OCI-LY1 (cell line): ENCODE measurements around the gene GCG.
A peak's percentile ranks its signal among the peaks of the same experiment; 100 is the strongest.

Experiments
- H2AFZ ChIP-seq: fragments of 200-600 bp; sonication (generic), shearing (Covaris generic); 2 replicates; pipeline ENCODE4 v1.6.0; 2014; ENCODE audit warnings: antibody characterized with exemption, mild to moderate bottlenecking, low read length
- H3F3A ChIP-seq: fragments of 200-600 bp; sonication (generic), shearing (Covaris generic); 2 replicates; pipeline ENCODE4 v1.6.0; 2014; ENCODE audit warnings: mild to moderate bottlenecking, antibody characterized with exemption, low read length, moderate library complexity; ENCODE audit not compliant: insufficient read depth
- H3K27ac ChIP-seq: fragments of 200-600 bp; sonication (generic); 2 replicates; pipeline ENCODE4 v1.5.1; 2014; ENCODE audit warnings: low read length, mixed run types, mild to moderate bottlenecking, low read depth; ENCODE audit not compliant: poor library complexity, severe bottlenecking
- H3K27me3 ChIP-seq: fragments of 200-600 bp; sonication (generic); 2 replicates; pipeline ENCODE4 v1.6.0; 2014; ENCODE audit warnings: antibody characterized with exemption, mild to moderate bottlenecking, low read length, moderate library complexity; ENCODE audit not compliant: insufficient read depth
- H3K36me3 ChIP-seq: fragments of 200-600 bp; sonication (generic); 2 replicates; pipeline ENCODE4 v1.6.1; 2014; ENCODE audit warnings: mild to moderate bottlenecking, antibody characterized with exemption, low read length, moderate library complexity, mixed read lengths; ENCODE audit not compliant: insufficient read depth
- H3K4me1 ChIP-seq: fragments of 200-600 bp; sonication (generic); 2 replicates; pipeline ENCODE4 v1.5.1; 2014; ENCODE audit warnings: mild to moderate bottlenecking, low read length, moderate library complexity; ENCODE audit not compliant: insufficient read depth, severe bottlenecking
- H3K4me2 ChIP-seq: fragments of 200-600 bp; sonication (generic), shearing (Covaris generic); 2 replicates; pipeline ENCODE4 v1.6.1; 2014; ENCODE audit warnings: low read length
- H3K4me3 ChIP-seq: fragments of 200-600 bp; sonication (generic); 2 replicates; pipeline ENCODE4 v1.5.1; 2014; ENCODE audit warnings: low read length, low read depth, mild to moderate bottlenecking, mixed read lengths; ENCODE audit not compliant: poor library complexity, severe bottlenecking
- H3K79me2 ChIP-seq: fragments of 200-600 bp; shearing (Covaris generic); 2 replicates; pipeline ENCODE4 v1.6.1; 2016; ENCODE audit warnings: mixed run types, low read length, mixed read lengths; ENCODE audit not compliant: insufficient read depth
- H3K9ac ChIP-seq: fragments of 200-600 bp; sonication (generic), shearing (Covaris generic); 2 replicates; pipeline ENCODE4 v1.6.1; 2014; ENCODE audit warnings: mild to moderate bottlenecking, low read length, mixed read lengths
- H3K9me2 ChIP-seq: fragments of 200-600 bp; sonication (generic), shearing (Covaris generic); 2 replicates; pipeline ENCODE4 v1.6.1; 2014; ENCODE audit warnings: low read depth, mild to moderate bottlenecking, low read length, mixed read lengths
- H3K9me3 ChIP-seq: fragments of 200-600 bp; shearing (Covaris generic); 2 replicates; pipeline ENCODE4 v1.6.1; 2014; ENCODE audit warnings: low read length, mixed read lengths
- H4K20me1 ChIP-seq: fragments of 200-600 bp; sonication (generic), shearing (Covaris generic); 2 replicates; pipeline ENCODE4 v1.6.0; 2016; ENCODE audit warnings: mild to moderate bottlenecking, low read length; ENCODE audit not compliant: insufficient read depth
- EZH2 ChIP-seq: fragments of 200-600 bp; sonication (generic), shearing (Covaris generic); IDR thresholded peaks from 2 replicates; pipeline ENCODE4 v1.8.0; 2017; ENCODE audit warnings: borderline replicate concordance, mixed run types, mild to moderate bottlenecking, antibody characterized with exemption, low read length, moderate library complexity, mixed read lengths
- TF ChIP-seq, protein P1 (sequence below): fragments of 200-600 bp; sonication (generic), shearing (Covaris generic); IDR thresholded peaks from 2 replicates; pipeline ENCODE4 v1.5.1; 2017; ENCODE audit warnings: mild to moderate bottlenecking, antibody characterized with exemption, low read length, moderate library complexity, mixed read lengths

GCG gene

DNA sequence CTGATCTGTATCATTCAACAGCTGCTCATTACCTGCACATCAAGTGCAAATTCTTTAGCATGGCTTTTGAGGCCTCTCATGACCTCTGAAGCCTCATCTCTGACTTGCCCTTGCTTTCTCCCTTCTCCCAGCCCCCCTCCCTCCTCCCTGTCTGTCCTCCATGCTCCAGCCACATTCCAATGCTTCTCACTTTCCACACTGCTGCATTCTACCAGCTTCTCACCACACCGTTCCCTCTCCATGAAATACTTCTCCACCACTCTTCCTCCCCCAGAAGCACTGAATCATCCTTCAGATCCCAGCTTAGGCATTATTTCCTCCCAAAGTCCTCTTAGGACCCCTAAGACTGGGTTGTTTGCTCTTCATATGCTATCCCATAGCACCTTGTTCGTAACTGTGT is 26.9 kb downstream of the GCG start:
- Histone ChIP-seq H3K27ac (no peak overlapping the region), H3K9me3 (no peaks in the 10 kb centered on the region), H3K79me2 (no peaks in the 10 kb centered on the region), H3K4me3 (no peak overlapping the region), H3F3A (no peaks in the 10 kb centered on the region), H3K27me3 (no peaks in the 10 kb centered on the region), H3K4me1 (peaks cover 8% of the 10 kb centered on the region), H2AFZ (no peak overlapping the region), H4K20me1 (no peaks in the 10 kb centered on the region), H3K4me2 (no peak overlapping the region), H3K9me2 (no peaks in the 10 kb centered on the region), H3K36me3 (no peaks in the 10 kb centered on the region), H3K9ac (no peak overlapping the region)
- TF ChIP-seq, protein P1, sequence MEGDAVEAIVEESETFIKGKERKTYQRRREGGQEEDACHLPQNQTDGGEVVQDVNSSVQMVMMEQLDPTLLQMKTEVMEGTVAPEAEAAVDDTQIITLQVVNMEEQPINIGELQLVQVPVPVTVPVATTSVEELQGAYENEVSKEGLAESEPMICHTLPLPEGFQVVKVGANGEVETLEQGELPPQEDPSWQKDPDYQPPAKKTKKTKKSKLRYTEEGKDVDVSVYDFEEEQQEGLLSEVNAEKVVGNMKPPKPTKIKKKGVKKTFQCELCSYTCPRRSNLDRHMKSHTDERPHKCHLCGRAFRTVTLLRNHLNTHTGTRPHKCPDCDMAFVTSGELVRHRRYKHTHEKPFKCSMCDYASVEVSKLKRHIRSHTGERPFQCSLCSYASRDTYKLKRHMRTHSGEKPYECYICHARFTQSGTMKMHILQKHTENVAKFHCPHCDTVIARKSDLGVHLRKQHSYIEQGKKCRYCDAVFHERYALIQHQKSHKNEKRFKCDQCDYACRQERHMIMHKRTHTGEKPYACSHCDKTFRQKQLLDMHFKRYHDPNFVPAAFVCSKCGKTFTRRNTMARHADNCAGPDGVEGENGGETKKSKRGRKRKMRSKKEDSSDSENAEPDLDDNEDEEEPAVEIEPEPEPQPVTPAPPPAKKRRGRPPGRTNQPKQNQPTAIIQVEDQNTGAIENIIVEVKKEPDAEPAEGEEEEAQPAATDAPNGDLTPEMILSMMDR: no peak
- no peak for TF ChIP-seq EZH2

DNA sequence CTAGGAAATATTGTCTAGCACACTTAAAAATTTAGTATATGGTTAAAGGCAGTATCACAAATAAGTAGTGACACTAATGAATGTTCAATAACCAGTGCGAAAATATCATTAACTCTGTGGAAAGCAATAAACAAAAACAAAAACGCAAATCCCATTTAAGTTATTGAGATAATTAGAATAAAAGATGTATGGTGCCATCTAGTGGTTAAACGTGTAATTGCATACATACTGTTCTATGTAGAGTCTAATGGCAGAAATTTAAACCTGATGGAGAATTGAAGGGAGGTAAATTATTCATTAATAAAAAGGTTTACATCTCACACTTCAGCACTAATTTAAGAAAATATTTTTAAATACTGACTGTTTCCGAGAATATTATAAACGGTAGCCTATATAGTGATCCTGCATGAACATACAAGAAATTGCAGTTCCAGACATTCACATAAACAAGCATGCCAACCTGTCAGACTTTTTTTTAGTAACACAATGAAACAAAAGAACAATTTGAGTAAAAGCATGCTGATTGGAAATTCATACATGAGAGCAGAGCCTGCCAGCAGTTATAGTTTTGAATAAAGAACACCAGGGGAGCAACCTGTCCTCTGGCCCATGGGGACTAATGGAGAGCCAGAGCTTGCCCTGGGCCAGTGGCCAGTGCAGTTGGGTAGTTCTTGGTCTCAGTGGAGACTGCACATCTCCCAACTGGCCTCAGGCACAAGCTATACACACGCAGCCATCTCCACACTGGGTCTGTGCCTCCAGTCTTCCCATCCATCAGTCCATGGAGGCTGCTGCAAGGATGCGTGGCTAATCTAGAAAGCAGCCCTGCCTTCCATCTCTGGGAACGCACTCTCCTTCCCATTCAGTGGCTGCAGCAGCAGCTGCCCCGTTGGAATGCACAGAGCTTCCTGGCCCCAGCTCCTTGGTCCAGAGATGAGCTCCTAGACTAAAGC is 28.0 kb downstream of the GCG start:
- Histone ChIP-seq H3K9me3 (no peaks in the 10 kb centered on the region), H3F3A (no peaks in the 10 kb centered on the region)
- no peak for TF ChIP-seq EZH2
- TF ChIP-seq, protein P1: peak; percentile 70

DNA sequence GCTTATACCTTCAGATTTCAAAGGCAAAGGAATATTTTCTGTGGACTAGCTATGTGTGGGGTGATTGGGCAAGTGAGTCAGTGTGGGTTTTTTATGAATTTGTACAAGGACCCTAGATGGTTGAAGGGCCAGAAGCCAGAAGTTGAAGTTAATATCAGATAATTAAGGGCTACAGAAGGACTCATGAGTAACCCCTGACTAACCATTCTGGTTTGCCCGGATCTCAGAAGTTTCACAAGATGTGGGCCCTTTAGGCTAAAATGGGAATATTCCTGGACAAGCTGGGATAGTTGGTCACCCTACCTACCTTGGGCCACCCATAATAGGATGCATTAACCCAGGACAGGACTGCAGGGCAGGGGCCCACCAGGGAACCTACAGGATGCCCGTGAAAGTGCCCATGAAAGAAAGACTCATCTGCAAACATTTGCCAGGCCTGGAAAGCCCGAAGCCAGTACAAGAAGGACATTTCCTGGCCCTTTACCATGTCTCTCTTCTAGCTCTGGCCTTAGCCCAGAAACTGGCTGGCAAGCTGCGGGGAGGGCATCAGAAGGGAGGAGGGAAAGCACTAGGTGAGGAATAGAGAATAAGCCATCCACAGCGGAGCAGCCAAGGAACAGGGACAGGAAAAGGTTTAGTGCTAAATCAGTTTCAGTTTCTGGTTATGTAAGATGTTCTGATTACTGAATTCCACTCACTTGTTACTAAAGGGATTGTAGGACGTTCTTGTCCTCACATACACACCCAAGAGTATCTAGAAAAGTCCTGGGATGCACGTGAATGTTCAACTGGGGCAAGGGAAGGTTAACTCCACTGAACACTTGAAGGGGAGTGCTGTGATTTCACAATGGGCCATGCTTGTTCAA is 33.6 kb downstream of the GCG start:
- H3K79me2 ChIP-seq: no peaks in the 10 kb centered on the region
- H3K36me3 ChIP-seq: no peaks in the 10 kb centered on the region
- H3K27me3 ChIP-seq: no peaks in the 10 kb centered on the region
- no peak overlapping the region for H3K4me2 ChIP-seq
- H3K4me1 ChIP-seq: no peaks in the 10 kb centered on the region
- no peaks in the 10 kb centered on the region for H3K9me2 ChIP-seq
- H2AFZ ChIP-seq: no peak overlapping the region
- no peak overlapping the region for H3K9ac ChIP-seq
- no peak for TF ChIP-seq EZH2
- TF ChIP-seq, protein P1: no peak
- H3K27ac ChIP-seq: no peak overlapping the region
- no peak overlapping the region for H3K4me3 ChIP-seq
- no peaks in the 10 kb centered on the region for H4K20me1 ChIP-seq
- no peaks in the 10 kb centered on the region for H3F3A ChIP-seq
- no peaks in the 10 kb centered on the region for H3K9me3 ChIP-seq

More for the DNA sequence above, 28.0 kb downstream of the GCG start:
- Histone ChIP-seq H2AFZ (no peak overlapping the region), H3K4me3 (no peak overlapping the region), H3K36me3 (no peaks in the 10 kb centered on the region), H3K4me1 (peaks cover 8% of the 10 kb centered on the region), H3K27ac (no peak overlapping the region), H3K9ac (no peak overlapping the region), H3K79me2 (no peaks in the 10 kb centered on the region), H3K9me2 (no peaks in the 10 kb centered on the region), H4K20me1 (no peaks in the 10 kb centered on the region), H3K4me2 (no peak overlapping the region), H3K27me3 (no peaks in the 10 kb centered on the region)
